ENCODE measurements around the gene TCTN3. TPM values are rescaled to one million over a fixed set of nuclear protein-coding genes. Genes with fewer than 3 reads are reported as not detected.

The TCTN3 gene
- total RNA-seq, 5 donors from 2014 or later (not counting 1 experiment from before 2014, with no cell fraction given), result 16.2 to 20.2 (median 18.8) TPM

DNA sequence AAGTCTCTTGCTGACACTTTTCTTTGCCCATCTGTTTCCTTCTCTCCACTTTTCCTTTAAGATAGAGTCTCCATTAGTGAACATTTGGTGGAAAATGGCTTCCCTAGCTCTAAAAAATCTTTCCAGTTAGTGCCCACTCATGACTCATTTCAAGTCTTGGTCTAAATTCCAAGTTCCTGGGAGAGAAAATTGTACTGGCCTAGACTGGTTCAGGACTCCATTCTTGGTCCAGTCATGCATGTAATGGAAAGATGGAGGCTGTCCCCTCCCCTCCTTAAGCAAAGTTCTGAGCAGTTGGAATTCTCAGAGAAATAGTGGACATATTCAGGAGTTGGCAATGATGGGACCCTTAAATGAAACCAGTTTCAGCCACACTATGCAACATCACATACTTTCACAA, 33.4 kb downstream of the TCTN3 start:
- peaks cover 8 to 13% of the 10 kb centered on the region in 2 experiments for H3K4me1 ChIP-seq (ENCODE audit: control insufficient read depth in 1 of 2, extremely low read depth in 1 of 2, insufficient read depth in 2 of 2, low read length in 2 of 2)
- no peaks in the 10 kb centered on the region for H3K36me3 Mint-ChIP-seq
- no peaks in the 10 kb centered on the region for H3K27me3 Mint-ChIP-seq
- DNase-seq (no peak), ATAC-seq (replicated peaks in 1 of 4) (no peak)
- H3K27me3 ChIP-seq (replicated peaks in 1 of 2; ENCODE audit: control insufficient read depth in 2 of 2, extremely low read depth in 1 of 2, insufficient read depth in 2 of 2, low read length in 1 of 2), result no peaks in the 10 kb centered on the region
- H3K4me3 ChIP-seq (ENCODE audit: control insufficient read depth in 1 of 2, extremely low read depth in 1 of 2, low read length in 1 of 2), result no peak overlapping the region
- POLR2A ChIA-PET, result no interaction called here
- H3K4me3 Mint-ChIP-seq, result no peak overlapping the region
- H3K27ac Mint-ChIP-seq, result no peak overlapping the region
- peaks cover 0 to 8% of the 10 kb centered on the region in 2 donors for H3K36me3 ChIP-seq (ENCODE audit: control insufficient read depth in 2 of 2, extremely low read depth in 1 of 2, insufficient read depth in 1 of 2, low read length in 1 of 2)
- H3K4me1 Mint-ChIP-seq, result peaks cover 13 to 14% (median 13%) of the 10 kb centered on the region in 3 donors
- no peaks in the 10 kb centered on the region for H3K9me3 ChIP-seq
- no peak overlapping the region for H3K27ac ChIP-seq (ENCODE audit: low read length)
- CTCF ChIA-PET, result interaction anchor here (0.9 to 1.4 kb wide), 2 partner anchors 33 to 34 kb away, joined by 4 to 8 read pairs; partner anchors contain the start of gene TCTN3 (in 2 of the 2)
- no peaks in the 10 kb centered on the region for H3K9me3 Mint-ChIP-seq

DNA sequence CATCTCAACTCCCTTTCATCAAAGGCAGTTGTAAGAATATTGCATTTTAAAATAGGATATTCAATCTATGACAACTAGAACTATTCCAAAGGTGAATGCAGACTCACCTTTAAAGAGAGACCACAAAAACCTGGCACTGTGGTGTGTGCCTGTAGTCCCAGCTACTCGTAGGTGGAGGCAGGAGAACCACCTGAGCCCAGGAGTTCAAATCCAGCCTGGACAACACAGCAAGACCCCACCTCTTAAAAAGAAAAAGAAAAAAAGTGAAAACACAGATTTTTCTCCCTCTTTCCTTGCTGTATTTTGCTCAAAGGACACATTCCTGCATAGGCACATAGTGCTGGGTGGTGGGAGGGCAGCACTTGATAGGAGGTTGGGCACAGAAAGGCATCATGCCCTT, 36.5 kb downstream of the TCTN3 start:
- ATAC-seq (replicated peaks in 1 of 4), result no peak
- Histone ChIP-seq H3K4me3 (ENCODE audit: control insufficient read depth in 1 of 2, extremely low read depth in 1 of 2, low read length in 1 of 2) (peak overlapping the region; percentile 78 to 81), H3K27me3 (replicated peaks in 1 of 2; ENCODE audit: control insufficient read depth in 2 of 2, extremely low read depth in 1 of 2, insufficient read depth in 2 of 2, low read length in 1 of 2) (no peaks in the 10 kb centered on the region), H3K9me3 (no peaks in the 10 kb centered on the region), H3K4me1 (ENCODE audit: control insufficient read depth in 1 of 2, extremely low read depth in 1 of 2, insufficient read depth in 2 of 2, low read length in 2 of 2) (peaks cover 8 to 13% of the 10 kb centered on the region in 2 experiments), H3K36me3 (ENCODE audit: control insufficient read depth in 2 of 2, extremely low read depth in 1 of 2, insufficient read depth in 1 of 2, low read length in 1 of 2) (peaks cover 0 to 6% of the 10 kb centered on the region in 2 donors), H3K27ac (ENCODE audit: low read length) (peak overlapping the region; percentile 41)
- DNase-seq, result no peak
- WGBS (ENCODE audit: insufficient coverage), result no CpG with 5 or more reads among the region's 1 CpG
- POLR2A ChIA-PET, result no interaction called here
- CTCF ChIA-PET, result interaction anchor here (0.6 to 4.8 kb wide), 4 partner anchors 9 to 217 kb away, joined by 3 to 35 read pairs (median 4); partner anchors contain the start of gene TCTN3 (in 1 of the 2)
- Mint-ChIP-seq H3K36me3 (peaks cover 15% of the 10 kb centered on the region), H3K4me3 (peak overlapping the region; percentile 97 to 99 (median 99)), H3K27ac (peak overlapping the region in 1 of 2 donors; percentile 90), H3K9me3 (no peaks in the 10 kb centered on the region), H3K27me3 (no peaks in the 10 kb centered on the region), H3K4me1 (peaks cover 23 to 29% (median 28%) of the 10 kb centered on the region in 3 donors)

DNA sequence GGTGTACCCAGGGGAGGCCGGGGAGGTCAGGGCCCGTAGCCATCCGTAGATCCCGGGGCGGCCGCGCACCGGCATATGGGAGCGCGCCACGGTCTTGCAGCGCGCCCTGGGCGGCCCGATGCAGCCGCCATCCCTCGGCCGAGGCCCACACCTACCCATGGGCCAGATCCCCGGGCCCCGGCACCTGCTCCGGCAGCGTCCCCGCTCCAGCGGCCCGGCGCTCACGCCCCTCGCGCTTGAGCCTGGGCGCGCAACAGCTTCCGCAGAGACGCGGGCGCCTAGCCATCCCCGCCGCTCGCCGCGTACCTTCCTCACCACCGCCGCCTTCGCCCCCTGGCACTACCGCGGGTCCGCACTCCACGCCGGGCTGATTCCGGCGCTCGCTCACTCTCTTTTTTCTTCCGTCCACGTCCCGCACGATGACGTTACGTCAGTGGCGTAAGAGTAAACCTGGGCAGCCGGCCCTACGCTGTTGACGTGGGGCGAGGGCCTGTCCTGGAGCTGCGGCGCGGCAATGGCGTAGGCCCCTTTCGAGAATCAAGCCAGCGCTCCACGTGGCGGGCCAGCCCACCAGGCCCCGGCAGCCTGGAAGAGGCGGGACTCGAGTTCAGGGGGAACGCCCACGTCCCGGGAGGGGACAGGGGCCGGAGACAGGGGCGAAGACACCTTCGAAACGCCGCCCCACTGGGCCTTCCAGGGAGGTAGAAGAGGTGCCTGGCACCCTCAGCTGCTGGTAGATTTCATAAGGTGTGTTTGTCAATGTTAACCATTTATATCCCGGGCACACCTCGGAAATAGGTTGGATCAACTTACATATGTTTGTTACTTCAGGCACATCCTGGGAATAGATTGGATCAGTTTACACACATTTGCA, 37.2 kb downstream of the TCTN3 start, which contains the start of gene ALDH18A1:
ALDH18A1 (minus strand) TSS at position 421 of the 874 bp plus-strand sequence. CDS start 3,334 bp downstream, outside the sequence.
- no peaks in the 10 kb centered on the region for H3K27me3 ChIP-seq (replicated peaks in 1 of 2; ENCODE audit: control insufficient read depth in 2 of 2, extremely low read depth in 1 of 2, insufficient read depth in 2 of 2, low read length in 1 of 2)
- ATAC-seq (replicated peaks in 1 of 4) (peak; percentile 90 to 95 (median 93)), DNase-seq (peak; percentile 73 to 96 (median 83))
- Mint-ChIP-seq H3K4me3 (peak within 1 kb of the TSS; percentile 97 to 99 (median 99)), H3K27me3 (no peaks in the 10 kb centered on the region), H3K27ac (peak within 1 kb of the TSS; percentile 77 to 90), H3K36me3 (peaks cover 22% of the 10 kb centered on the region), H3K4me1 (peaks cover 24 to 29% (median 28%) of the 10 kb centered on the region in 3 donors), H3K9me3 (peaks cover 2 to 4% (median 3%) of the 10 kb centered on the region in 3 donors)
- H3K27ac ChIP-seq (ENCODE audit: low read length), result peak within 1 kb of the TSS; percentile 41
- peaks cover 8 to 13% of the 10 kb centered on the region in 2 experiments for H3K4me1 ChIP-seq (ENCODE audit: control insufficient read depth in 1 of 2, extremely low read depth in 1 of 2, insufficient read depth in 2 of 2, low read length in 2 of 2)
- CTCF ChIA-PET, result interaction anchor here (0.6 to 4.8 kb wide), 5 partner anchors 8 to 216 kb away, joined by 3 to 35 read pairs (median 3); partner anchors contain the start of gene TCTN3 (in 1 of the 2)
- POLR2A ChIA-PET, result no interaction called here
- no peaks in the 10 kb centered on the region for H3K9me3 ChIP-seq
- peaks cover 0 to 13% of the 10 kb centered on the region in 2 donors for H3K36me3 ChIP-seq (ENCODE audit: control insufficient read depth in 2 of 2, extremely low read depth in 1 of 2, insufficient read depth in 1 of 2, low read length in 1 of 2)
- peak within 1 kb of the TSS; percentile 78 to 81 for H3K4me3 ChIP-seq (ENCODE audit: control insufficient read depth in 1 of 2, extremely low read depth in 1 of 2, low read length in 1 of 2)
- WGBS (ENCODE audit: insufficient coverage), result under 1% methylated on average over 77 of the region's 83 CpGs

DNA sequence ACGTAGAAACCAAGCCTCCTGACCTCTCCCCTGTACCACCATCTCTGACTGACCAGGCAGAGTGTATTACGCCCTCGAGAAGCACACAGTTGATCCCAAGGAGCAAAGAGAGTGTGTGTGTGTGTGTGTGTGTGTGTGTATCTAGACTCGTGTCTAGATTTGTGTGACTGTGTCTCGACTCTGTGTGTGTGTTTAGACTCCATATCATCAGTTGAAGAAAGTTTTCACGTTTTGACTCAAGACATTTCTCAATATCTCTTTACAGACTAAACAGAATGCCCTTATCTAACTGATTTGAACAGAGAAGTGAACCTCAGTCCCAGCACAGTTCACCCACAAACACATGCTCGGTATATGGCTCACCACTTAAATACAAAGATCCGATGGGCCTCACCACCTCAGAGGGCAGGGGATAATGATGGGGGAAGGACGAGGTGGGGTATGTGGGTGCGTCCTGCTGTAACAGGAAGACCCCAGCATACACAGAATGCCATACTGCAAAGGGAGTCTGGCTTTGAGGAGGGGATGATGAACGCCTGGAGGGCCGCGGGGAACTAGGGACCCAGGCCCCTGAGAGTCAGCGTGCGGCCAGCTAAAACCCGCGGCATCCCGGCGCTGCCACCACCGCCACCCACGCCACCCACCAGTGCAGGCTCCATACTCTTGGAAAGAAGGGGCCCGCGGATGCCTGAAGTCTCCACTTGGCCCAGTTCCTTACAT, 38.0 kb downstream of the TCTN3 start:
- peak in 3 of 4 experiments; percentile 1 to 5 (median 2) for ATAC-seq (replicated peaks in 1 of 4)
- peaks cover 8 to 13% of the 10 kb centered on the region in 2 experiments for H3K4me1 ChIP-seq (ENCODE audit: control insufficient read depth in 1 of 2, extremely low read depth in 1 of 2, insufficient read depth in 2 of 2, low read length in 2 of 2)
- peaks cover 0 to 14% of the 10 kb centered on the region in 2 donors for H3K36me3 ChIP-seq (ENCODE audit: control insufficient read depth in 2 of 2, extremely low read depth in 1 of 2, insufficient read depth in 1 of 2, low read length in 1 of 2)
- peak overlapping the region; percentile 78 to 81 for H3K4me3 ChIP-seq (ENCODE audit: control insufficient read depth in 1 of 2, extremely low read depth in 1 of 2, low read length in 1 of 2)
- H3K27ac ChIP-seq (ENCODE audit: low read length), result peak overlapping the region; percentile 11
- Mint-ChIP-seq H3K4me3 (peak overlapping the region; percentile 97 to 99 (median 99)), H3K27ac (peak overlapping the region; percentile 1 to 54), H3K9me3 (peaks cover 5 to 9% (median 7%) of the 10 kb centered on the region in 3 donors), H3K36me3 (peaks cover 29% of the 10 kb centered on the region), H3K4me1 (peaks cover 29 to 30% (median 29%) of the 10 kb centered on the region in 3 donors), H3K27me3 (no peaks in the 10 kb centered on the region)
- ChIA-PET CTCF (interaction anchor here in 1 of 2 donors (1.3 to 4.8 kb wide), 3 partner anchors 9 to 38 kb away, joined by 3 to 35 read pairs (median 5); partner anchors contain the start of gene TCTN3), POLR2A (no interaction called here)
- 0% methylated on average over 14 of the region's 23 CpGs for WGBS (ENCODE audit: insufficient coverage)
- H3K9me3 ChIP-seq, result no peaks in the 10 kb centered on the region
- DNase-seq, result peak in 10 of 35 experiments; percentile 1 to 30 (median 4)
- no peaks in the 10 kb centered on the region for H3K27me3 ChIP-seq (replicated peaks in 1 of 2; ENCODE audit: control insufficient read depth in 2 of 2, extremely low read depth in 1 of 2, insufficient read depth in 2 of 2, low read length in 1 of 2)

DNA sequence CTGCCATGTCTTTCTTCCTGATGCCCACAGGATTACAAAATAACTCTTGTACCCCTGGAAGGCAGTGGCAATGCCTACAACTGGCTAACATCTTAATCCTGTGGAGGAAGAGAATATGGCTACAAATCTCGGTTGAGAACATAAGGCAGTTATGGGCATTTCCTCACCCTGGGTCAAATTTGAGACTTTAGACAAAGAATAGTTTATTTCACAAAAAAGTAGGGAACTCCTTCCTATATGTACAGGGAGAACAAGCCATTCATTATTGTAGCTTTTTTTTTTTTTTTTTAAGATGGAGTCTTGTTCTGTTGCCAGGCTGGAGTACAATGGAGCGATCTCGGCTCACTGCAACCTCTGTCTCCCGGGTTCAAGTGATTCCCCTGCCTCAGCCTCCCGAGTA, 39.8 kb downstream of the TCTN3 start:
- Mint-ChIP-seq H3K4me1 (peaks cover 29 to 36% (median 31%) of the 10 kb centered on the region in 3 donors), H3K4me3 (no peak overlapping the region), H3K36me3 (peaks cover 41% of the 10 kb centered on the region), H3K27me3 (no peaks in the 10 kb centered on the region), H3K9me3 (peaks cover 5 to 9% (median 7%) of the 10 kb centered on the region in 3 donors), H3K27ac (no peak overlapping the region)
- Histone ChIP-seq H3K4me3 (ENCODE audit: control insufficient read depth in 1 of 2, extremely low read depth in 1 of 2, low read length in 1 of 2) (no peak overlapping the region), H3K27me3 (replicated peaks in 1 of 2; ENCODE audit: control insufficient read depth in 2 of 2, extremely low read depth in 1 of 2, insufficient read depth in 2 of 2, low read length in 1 of 2) (no peaks in the 10 kb centered on the region), H3K9me3 (no peaks in the 10 kb centered on the region), H3K36me3 (ENCODE audit: control insufficient read depth in 2 of 2, extremely low read depth in 1 of 2, insufficient read depth in 1 of 2, low read length in 1 of 2) (peaks cover 0 to 20% of the 10 kb centered on the region in 2 donors), H3K27ac (ENCODE audit: low read length) (no peak overlapping the region), H3K4me1 (ENCODE audit: control insufficient read depth in 1 of 2, extremely low read depth in 1 of 2, insufficient read depth in 2 of 2, low read length in 2 of 2) (peaks cover 8 to 13% of the 10 kb centered on the region in 2 experiments)
- ATAC-seq (replicated peaks in 1 of 4) (no peak), DNase-seq (no peak)
- 100% methylated on average over 1 of the region's 5 CpGs for WGBS (ENCODE audit: insufficient coverage)
- POLR2A ChIA-PET, result interaction anchor here in 1 of 2 donors (0.5 to 0.6 kb wide), 2 partner anchors 19 to 1289 kb away, joined by 3 to 4 read pairs; no protein-coding TSS in a partner anchor
- CTCF ChIA-PET, result interaction anchor here (0.7 to 4.8 kb wide), 2 partner anchors 40 to 1547 kb away, joined by 3 to 35 read pairs; partner anchors contain the start of gene TCTN3 (in 1 of the 2)

Measured in T-cell (primary cell).